ENCODE data around the gene TMEM115. TPM values are rescaled to one million over a fixed set of nuclear protein-coding genes. Genes with fewer than 3 reads are reported as not detected.

TMEM115 gene
- total and polyA plus RNA-seq, 2 of the 13 experiments (the other 11 are each of a cell fraction or from before 2014, with no cell fraction given): 22.1 to 30.7 TPM

DNA sequence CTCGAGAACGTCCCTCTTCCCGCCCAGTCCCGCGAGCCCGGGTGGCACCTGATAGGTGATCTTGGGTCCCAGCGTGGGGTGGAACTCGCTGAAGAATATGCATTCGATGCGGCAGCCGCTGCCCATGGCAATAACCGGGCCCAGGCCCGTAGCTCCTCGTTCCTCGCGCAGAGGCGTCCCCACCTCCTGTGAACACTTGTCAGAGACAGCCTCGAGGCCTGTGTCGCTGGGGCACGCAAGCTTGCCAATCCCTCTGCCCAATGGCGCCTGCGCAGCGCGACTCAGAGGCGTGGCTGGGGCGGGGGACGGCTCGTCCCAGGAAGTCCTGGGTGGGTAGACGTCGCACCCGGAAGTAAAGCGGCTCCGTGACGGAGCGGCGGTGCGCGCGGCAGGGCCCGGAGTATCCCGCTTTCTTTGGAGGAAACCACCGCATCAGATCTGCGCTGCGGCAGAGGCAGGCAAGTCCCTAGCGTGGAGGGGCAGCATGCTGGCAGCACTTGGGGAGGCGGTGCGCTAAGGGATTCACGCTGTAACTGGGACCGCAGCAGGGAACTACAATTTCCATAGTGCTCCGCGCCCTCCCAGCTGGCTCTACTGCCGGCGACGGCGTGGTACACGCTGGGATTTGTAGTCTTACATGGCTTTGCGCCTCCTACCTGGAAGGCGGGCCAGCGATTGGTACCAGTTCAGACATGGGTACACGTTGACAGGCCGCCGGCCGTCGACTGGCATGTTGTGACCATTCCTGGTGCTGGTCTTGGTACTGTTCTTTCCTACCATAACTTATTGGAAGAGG is 8.6 kb downstream of the TMEM115 start, which contains the start of the genes CYB561D2 and NPRL2 (continued):
- TF ChIP-seq, protein P1, sequence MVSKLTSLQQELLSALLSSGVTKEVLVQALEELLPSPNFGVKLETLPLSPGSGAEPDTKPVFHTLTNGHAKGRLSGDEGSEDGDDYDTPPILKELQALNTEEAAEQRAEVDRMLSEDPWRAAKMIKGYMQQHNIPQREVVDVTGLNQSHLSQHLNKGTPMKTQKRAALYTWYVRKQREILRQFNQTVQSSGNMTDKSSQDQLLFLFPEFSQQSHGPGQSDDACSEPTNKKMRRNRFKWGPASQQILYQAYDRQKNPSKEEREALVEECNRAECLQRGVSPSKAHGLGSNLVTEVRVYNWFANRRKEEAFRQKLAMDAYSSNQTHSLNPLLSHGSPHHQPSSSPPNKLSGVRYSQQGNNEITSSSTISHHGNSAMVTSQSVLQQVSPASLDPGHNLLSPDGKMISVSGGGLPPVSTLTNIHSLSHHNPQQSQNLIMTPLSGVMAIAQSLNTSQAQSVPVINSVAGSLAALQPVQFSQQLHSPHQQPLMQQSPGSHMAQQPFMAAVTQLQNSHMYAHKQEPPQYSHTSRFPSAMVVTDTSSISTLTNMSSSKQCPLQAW (CRISPR knock-in tag; IDR thresholded peaks at IDR 0.05): peak; percentile 87
- TF ChIP-seq ZNF850 (CRISPR knock-in tag; conservative IDR thresholded peaks at IDR 0.05) (peak; percentile 70; the same call in 1 of the 2 replicates), ZNF30 (CRISPR knock-in tag; IDR thresholded peaks at IDR 0.05) (peak; percentile 97), TSC22D2 (CRISPR knock-in tag; IDR thresholded peaks at IDR 0.05; ENCODE audit: borderline replicate concordance) (peak; percentile 91; the same call in 1 of the 2 replicates), ZNF510 (CRISPR knock-in tag; IDR thresholded peaks at IDR 0.05; ENCODE audit: low read depth) (peak; percentile 88; the same call in 1 of the 2 replicates), XRCC5 (optimal IDR thresholded peaks at IDR 0.05; ENCODE audit: low read length) (peak; percentile 85), HIVEP1 (CRISPR knock-in tag; IDR thresholded peaks at IDR 0.05) (peak; percentile 97), EEA1 (CRISPR knock-in tag; IDR thresholded peaks at IDR 0.05; ENCODE audit: borderline replicate concordance) (0 out of 2 replicates have a peak, but pooled peaks have one; percentile 87), ZNF563 (CRISPR knock-in tag; IDR thresholded peaks at IDR 0.05) (peak; percentile 89; the same call in 1 of the 2 replicates), GABPB1 (CRISPR knock-in tag; IDR thresholded peaks at IDR 0.05) (peak; percentile 96), DNMT3B (CRISPR knock-in tag; conservative IDR thresholded peaks at IDR 0.05) (0 out of 2 replicates have a peak, but pooled peaks have one; percentile 32), ZNF205 (CRISPR knock-in tag; IDR thresholded peaks at IDR 0.05) (0 out of 2 replicates have a peak, but pooled peaks have one; percentile 53), RFX1 (IDR thresholded peaks at IDR 0.05) (no peak), ZNF777 (CRISPR knock-in tag; IDR thresholded peaks at IDR 0.05) (peak; percentile 94), SRSF1 (optimal IDR thresholded peaks at IDR 0.05; ENCODE audit: low read depth, low read length) (peak; percentile 25), ZNF547 (CRISPR knock-in tag; IDR thresholded peaks at IDR 0.05) (peak; percentile 97), CC2D1A (CRISPR knock-in tag; IDR thresholded peaks at IDR 0.05) (0 out of 2 replicates have a peak, but pooled peaks have one; percentile 33)
- TF ChIP-seq, protein P2, sequence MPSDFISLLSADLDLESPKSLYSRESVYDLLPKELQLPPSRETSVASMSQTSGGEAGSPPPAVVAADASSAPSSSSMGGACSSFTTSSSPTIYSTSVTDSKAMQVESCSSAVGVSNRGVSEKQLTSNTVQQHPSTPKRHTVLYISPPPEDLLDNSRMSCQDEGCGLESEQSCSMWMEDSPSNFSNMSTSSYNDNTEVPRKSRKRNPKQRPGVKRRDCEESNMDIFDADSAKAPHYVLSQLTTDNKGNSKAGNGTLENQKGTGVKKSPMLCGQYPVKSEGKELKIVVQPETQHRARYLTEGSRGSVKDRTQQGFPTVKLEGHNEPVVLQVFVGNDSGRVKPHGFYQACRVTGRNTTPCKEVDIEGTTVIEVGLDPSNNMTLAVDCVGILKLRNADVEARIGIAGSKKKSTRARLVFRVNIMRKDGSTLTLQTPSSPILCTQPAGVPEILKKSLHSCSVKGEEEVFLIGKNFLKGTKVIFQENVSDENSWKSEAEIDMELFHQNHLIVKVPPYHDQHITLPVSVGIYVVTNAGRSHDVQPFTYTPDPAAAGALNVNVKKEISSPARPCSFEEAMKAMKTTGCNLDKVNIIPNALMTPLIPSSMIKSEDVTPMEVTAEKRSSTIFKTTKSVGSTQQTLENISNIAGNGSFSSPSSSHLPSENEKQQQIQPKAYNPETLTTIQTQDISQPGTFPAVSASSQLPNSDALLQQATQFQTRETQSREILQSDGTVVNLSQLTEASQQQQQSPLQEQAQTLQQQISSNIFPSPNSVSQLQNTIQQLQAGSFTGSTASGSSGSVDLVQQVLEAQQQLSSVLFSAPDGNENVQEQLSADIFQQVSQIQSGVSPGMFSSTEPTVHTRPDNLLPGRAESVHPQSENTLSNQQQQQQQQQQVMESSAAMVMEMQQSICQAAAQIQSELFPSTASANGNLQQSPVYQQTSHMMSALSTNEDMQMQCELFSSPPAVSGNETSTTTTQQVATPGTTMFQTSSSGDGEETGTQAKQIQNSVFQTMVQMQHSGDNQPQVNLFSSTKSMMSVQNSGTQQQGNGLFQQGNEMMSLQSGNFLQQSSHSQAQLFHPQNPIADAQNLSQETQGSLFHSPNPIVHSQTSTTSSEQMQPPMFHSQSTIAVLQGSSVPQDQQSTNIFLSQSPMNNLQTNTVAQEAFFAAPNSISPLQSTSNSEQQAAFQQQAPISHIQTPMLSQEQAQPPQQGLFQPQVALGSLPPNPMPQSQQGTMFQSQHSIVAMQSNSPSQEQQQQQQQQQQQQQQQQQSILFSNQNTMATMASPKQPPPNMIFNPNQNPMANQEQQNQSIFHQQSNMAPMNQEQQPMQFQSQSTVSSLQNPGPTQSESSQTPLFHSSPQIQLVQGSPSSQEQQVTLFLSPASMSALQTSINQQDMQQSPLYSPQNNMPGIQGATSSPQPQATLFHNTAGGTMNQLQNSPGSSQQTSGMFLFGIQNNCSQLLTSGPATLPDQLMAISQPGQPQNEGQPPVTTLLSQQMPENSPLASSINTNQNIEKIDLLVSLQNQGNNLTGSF (CRISPR knock-in tag; IDR thresholded peaks at IDR 0.05): peak; percentile 99
- TF ChIP-seq, protein P3, sequence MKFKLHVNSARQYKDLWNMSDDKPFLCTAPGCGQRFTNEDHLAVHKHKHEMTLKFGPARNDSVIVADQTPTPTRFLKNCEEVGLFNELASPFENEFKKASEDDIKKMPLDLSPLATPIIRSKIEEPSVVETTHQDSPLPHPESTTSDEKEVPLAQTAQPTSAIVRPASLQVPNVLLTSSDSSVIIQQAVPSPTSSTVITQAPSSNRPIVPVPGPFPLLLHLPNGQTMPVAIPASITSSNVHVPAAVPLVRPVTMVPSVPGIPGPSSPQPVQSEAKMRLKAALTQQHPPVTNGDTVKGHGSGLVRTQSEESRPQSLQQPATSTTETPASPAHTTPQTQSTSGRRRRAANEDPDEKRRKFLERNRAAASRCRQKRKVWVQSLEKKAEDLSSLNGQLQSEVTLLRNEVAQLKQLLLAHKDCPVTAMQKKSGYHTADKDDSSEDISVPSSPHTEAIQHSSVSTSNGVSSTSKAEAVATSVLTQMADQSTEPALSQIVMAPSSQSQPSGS (CRISPR knock-in tag; IDR thresholded peaks at IDR 0.05): peak; percentile 58; the same call in 1 of the 2 replicates
- TF ChIP-seq, protein P4, sequence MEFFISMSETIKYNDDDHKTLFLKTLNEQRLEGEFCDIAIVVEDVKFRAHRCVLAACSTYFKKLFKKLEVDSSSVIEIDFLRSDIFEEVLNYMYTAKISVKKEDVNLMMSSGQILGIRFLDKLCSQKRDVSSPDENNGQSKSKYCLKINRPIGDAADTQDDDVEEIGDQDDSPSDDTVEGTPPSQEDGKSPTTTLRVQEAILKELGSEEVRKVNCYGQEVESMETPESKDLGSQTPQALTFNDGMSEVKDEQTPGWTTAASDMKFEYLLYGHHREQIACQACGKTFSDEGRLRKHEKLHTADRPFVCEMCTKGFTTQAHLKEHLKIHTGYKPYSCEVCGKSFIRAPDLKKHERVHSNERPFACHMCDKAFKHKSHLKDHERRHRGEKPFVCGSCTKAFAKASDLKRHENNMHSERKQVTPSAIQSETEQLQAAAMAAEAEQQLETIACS (CRISPR knock-in tag; IDR thresholded peaks at IDR 0.05): peak; percentile 40

Data from HepG2 (cell line).